GM19351 (cell line): ENCODE measurements around the gene ABR.

Source experiments
- ATAC-seq: cut with Tn5 transposase; IDR thresholded peaks from one replicate; pipeline ENCODE4 v1.9.1; 2021; ENCODE audit warnings: mild to moderate bottlenecking, moderate library complexity; ENCODE audit not compliant: unreplicated experiment

The ABR gene

DNA sequence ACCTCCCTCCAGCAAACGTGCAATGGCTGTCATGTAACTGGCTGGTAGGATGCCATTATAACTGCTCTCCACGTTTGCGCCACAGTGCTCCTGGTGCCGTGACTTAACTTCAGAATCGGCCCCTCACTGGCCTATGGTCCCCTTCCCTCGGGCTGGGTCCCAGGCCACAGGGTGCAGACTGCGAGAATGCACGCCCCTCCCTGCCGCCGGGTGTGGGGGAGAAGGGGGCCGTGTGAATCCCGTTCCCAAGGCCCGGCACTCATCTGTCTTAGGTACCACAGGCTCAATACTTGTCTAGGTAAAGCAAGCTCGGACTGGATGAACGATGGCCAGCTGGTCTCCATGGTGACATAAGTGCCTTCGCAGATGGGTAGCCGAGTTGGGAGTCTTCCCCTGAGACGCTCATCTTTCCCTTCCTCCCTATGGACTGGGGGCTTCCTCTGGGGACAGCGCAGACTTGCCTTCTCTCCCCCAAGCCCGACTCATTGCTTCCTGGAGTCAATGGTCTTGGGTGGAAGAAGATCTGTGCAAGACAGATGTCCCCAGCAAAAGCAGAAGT lies 145.1 kb downstream of the ABR start:
- no peak for ATAC-seq

DNA sequence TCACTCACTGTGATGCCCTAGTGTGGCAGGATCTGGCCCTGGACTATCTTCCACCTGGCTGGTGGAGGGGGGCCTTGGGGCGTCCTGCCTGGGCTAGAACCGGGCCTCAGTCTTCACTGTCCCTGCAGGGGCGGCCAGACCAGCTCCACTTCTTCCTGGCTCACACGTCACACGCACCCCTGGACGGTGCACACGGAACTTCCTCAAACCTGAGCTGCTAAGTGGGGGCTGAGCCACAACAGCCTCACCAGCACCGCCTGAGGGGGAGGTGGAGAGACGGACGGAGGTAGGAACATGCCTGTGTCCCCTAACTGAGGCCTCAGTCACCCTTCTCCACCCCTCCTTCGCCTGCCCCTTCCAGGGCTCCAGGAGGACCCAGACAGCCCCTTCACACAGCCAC lies 146.3 kb downstream of the ABR start:
- no peak for ATAC-seq

DNA sequence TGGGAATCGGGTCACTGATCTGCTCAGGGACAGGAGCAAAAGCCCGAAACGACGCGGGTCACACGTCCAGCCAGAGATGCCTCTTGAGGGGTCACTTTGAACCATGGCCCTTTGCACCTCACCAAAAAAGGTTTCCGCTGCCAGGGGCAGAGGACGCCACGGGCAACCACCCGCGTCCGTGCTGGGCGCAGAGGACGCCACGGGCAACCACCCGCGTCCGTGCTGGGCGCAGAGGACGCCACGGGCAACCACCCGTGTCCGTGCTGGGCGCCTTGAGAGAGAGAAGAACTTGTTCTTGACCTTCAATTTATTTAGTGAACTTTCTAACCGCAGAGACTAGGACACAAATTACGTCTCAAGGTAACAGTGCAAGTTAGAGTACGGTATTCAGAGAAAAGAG lies 147.4 kb downstream of the ABR start:
- no peak for ATAC-seq

DNA sequence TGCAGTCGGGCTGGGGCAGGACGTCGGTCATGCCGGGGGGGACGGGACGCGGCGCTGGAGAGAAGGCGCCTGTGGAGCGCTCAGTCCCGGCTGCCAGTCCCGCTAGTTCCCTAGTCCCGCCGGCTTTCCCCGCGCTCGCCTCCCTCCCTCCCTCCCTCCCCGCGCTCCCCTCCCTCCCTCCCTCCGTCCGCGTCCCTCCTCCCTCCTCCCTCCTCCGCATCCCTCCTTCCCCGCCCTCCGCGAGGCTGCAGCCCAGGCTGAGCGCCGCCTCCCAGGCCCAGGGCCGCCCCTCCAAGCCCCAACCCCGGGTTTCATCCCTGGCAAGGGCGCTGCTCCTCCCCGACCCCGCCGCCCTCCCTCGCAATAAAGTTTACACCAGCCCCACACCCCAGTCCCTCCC lies 148.1 kb downstream of the ABR start:
- no peak for ATAC-seq

DNA sequence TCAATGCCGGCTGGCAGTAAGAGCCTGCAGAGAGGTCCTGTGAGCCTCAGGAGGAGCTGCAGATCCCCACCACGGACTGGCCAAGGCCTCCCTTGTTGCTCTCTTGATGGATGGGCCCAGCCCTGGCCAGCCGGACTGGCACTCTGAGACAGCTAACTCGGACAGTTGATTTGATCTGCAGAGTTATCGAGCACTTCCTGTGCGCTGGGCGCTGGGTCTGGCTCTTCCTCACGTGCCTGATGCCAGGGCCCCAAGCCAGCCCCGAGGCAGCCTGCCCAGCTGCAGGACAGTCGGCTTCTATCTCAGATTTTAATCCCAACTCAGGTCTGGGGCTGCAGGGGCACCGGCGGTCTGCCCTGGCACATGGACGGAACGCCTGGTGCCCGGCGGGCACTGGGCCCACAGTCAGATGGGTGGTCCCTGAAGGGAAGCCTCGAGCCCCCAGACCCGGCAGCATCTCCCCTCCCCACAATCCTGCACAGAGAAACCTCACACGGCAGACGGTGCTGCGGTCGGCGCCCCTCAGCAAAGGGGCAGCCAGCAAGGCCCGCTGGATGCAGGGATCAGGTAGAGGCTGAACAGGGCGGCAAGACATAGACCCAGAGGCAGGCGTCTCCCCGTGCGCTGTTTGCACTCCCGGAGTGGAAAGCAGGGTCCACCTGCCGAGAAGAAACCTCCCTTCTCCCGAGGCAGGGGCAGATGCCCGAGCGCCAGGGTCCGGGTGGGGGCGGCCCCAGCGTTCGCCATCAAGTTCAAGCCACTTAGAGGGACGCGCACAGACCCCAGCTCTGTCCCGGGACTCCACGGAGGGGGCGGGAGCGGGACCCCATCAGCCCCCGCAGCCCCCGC lies 148.9 kb downstream of the ABR start:
- ATAC-seq, result no peak

DNA sequence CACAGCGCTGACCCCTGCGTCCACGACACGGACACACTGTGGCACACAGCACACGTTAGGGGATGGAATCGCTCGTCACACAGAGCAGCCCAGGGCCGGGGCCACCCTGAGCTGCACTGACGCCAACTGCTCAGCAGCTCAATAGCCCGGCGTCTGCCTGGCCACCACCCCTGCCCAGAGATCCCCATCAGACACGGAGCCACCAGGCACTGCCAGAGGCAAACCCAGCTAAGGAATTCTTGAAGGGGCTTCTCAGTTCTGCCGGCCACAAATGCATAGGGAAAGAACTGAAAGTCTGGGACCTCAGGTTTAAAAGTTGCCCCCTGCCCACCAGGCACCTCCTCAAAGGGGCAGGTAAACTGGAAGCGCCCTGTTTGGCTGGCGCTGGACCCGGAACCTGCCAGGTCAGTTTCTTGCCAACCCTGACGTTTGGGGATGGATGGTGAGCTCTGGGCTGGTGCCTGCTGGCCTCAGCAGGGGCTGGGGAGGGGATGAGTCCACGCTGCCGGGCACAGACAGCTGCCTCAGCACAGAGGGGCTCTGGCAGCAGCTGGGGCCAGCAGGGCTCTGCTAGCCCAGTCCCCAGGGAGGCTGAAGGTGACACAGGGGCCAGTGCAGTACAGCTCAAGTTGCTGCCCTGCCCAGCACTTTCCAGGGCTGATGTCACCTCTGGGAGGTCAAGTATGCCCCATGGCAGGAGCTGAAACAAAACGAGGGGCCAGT lies 149.7 kb downstream of the ABR start:
- ATAC-seq, result no peak

DNA sequence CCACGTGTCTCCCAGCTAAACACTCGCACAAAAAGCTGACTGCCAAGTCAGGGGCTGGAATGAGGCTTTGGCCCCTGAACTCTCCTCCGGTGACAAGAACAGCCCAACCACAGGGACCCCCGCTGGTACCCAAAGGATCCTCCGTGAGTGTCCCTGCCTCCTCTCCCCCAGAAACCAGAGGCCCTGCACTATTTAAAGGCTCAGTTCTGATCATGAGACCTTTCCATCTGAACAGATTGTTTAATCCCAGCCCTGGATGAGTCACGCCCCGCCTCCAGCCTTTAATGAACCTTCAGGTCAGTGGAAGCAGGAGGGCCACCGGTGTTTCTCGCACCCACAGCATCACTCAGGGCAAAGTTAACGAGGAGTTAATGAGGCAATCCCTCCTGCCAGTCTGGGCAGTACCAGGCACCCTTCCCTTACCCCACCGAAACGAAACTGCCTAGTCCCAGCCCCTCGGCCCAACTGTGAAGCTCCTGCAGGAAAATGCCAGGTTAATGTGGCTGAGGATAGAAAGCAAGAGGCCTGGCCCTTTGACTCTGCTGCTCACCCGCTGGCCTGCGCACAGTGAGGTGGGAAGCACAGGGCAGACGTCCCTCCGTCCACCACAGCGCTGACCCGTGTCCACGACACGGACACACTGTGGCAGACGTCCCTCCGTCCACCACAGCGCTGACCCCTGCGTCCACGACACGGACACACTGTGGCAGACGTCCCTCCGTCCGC lies 150.4 kb downstream of the ABR start:
- no peak for ATAC-seq

DNA sequence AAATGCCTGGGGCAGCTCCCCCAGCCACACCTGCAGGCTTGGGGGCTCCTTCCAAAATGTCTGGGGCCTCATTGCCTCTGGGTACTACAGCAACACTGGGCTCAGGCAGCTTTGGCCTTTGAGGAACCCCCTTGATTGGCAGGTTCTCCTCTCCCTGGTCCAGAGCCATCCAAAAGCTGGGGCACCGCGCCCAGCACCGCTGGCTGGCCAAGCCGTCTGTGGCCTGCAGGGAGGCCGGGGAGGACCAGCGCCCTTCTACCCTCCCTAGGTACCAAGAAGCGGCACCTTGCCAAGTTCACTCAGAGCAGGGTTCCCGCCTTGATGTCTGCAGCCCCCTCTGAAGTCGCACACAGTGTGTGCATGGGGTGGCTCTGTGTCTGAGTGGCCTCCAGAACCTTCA lies 152.7 kb downstream of the ABR start:
- no peak for ATAC-seq

DNA sequence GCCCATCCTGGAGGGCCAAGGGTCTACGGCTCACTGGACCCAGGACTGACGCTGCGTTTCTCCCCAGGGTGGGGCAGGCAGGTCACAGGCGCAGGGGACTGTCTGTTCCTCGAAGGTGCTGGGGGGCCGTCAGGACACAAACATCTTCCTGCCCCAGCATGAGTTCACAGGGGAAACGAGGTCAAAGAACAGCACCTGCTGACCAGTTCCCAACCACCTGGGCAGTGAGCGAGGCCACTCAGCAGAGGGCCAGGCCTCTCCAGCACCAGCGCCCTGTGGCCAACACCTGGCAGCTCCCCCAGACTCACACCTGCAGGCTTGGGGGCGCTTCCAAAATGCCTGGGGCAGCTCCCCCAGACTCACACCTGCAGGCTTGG lies 153.2 kb downstream of the ABR start:
- ATAC-seq, result no peak

DNA sequence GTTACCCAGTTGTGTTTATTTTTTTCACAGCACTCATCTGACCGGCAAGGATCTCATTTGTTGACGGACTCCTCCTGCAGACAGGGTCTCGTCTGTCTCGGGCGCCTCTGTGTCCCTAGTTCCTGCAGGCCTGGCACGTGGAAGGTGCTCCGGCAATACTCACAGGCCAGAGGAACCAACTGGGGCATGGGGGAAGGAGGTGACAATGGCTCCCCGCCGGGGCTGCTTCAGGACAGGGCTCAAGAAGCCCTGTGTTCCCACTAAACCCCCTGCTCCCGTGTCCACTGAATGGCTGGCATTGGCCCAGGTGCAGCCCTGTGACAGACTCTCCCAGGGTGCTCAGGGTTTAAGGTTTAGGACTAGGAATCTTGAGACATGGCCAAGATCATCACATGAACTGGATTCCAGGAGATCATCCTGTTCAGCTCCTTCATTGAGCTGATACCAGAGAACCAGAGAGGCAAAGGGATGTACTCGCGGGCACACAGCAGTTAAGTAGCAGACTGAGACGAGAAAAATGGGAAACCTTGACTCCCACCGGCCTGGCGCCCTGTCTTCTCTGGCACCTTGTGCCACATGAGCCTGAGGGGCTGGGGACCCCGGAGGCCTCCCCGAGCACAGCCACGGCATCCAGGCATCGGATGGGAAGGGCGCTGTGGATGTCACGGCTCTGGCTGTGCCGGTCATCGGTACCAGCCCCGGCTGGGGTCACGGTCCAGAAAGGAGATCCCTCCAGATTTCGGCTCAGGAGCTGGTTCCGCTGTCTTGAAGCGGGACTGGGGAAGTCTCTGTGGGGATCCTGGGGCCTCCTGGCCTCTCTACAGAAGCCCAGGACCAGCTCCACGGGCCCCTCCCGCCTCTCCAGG lies 153.8 kb downstream of the ABR start:
- ATAC-seq, result no peak

DNA sequence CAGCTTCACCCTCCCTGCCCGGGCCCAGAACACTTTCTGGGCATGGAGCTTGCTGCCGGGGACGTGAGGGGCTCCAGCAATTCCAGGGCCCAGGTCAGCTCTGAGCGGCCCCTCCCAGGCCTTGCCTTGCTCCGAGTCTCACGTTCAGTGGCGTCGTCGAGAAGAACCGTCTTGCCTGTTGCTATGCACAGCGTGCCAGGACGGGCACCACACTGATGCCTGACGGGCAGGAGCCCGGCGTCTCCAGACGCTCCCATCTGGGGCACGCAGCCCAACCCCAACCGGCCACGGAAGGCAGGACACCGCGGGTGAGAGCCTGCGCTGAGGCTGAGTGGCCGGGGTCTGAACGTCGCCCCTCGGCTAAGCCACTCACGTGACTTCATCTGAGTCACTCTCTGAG lies 155.7 kb downstream of the ABR start:
- no peak for ATAC-seq

DNA sequence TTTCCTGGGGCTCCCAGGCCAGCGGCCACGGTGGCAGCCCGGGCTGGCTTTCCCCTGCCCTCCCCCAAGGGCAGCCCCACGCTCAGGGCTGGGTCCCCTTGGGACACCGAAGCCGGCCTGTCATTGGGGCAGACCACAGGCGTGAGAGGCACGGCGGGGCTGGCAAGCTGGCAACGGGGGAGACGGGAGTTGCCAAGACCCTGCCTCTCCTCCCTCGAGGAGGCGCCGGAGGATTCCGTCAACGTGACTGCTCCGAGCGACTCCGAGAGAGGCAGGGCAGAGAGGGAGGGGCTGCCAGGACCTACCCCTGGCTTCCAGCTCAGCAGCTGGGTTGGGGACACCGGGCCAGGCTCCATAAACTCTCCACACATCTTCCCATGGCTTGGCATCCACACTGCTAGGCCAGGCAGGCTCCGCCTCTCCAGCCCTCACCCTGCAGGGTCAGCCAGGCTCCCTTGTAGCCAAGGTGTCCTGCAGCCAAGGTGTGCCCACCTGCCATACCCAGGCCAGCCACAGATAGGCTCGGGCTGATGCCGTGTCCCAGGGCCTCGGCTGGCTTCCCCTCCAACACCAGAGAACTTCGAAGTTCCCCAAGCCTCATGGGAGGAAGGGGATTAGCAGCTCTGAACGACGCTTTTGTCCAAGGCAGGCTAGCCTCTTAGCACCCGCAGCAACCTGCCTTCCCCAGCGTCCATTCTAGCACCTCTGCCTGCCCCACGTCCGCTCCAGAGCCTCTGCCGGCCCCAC lies 157.3 kb downstream of the ABR start:
- no peak for ATAC-seq

DNA sequence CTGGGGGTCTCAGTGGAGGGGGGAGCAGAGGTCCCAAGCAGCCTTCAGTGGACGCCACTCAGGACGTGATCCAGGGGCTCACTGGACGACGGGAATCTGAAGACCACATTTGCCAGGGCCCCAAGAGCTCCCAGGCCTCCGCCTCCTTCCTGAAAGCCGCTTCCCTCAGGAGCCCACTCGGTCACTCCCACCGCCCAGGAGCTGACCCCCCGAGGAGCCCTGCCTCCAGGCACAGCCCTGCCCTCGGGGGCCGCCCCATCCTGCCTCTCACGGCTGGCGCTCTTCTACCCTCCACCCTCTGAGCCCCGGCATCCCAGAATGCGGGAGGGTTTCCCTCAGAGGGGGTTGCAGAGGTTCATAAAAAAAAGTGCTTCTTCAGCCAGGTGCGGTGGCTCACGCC lies 158.6 kb downstream of the ABR start:
- ATAC-seq, result no peak

DNA sequence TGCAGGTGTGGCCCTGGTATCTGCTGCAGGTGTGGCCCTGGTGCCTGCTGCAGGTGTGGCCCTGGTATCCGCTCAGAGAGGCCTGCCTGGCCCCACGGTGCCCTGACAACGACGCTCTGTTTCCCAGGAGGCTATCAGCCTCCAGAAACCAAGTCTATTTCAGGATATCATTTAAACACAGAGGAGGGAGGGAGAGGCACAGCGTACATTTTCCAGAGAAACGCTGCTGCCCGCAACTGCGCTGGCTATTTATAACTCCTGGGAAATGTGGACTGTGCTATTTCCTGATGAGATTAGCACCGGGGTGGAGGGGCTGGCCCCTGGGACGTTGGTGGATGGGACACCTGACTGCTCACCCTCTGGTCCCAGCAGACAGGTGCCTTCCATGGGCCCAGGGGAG lies 160.3 kb downstream of the ABR start:
- no peak for ATAC-seq

DNA sequence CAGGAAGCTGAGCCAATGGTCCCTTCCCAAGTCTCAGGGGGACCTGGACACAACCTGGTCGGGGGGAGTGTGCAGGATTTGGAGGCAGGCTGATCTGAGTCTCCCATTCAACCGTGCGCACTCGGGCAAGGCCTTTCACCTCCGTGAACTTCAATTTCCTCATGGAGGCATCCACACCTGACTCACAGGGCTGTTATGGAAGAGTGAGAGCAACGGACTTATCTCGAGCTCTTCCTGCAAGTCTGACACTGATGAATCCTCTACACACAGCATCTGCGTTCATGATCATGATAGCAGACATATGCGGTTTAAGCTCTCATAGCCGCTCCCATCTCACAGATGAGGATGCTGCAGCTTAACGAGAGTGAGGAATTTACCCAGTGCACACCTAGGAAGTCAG lies 161.2 kb downstream of the ABR start:
- ATAC-seq, result no peak

DNA sequence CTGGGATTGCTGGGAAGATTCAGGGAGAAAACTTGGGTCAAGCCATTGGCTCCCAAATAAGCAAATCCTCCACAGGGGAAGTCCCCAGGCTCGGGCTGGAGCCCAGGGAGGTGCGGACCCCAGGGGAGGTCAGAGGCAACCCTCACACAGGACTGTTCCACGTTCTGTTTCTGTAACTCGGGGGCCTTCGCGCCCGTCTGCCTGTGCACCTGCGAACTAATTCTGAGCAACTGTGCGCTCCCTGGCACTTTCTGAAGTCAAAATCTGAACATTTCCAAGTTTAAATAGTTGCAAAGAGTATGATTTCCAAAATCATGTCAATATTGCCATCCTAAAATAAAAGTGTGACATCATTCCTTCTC lies 166.1 kb downstream of the ABR start:
- no peak for ATAC-seq

DNA sequence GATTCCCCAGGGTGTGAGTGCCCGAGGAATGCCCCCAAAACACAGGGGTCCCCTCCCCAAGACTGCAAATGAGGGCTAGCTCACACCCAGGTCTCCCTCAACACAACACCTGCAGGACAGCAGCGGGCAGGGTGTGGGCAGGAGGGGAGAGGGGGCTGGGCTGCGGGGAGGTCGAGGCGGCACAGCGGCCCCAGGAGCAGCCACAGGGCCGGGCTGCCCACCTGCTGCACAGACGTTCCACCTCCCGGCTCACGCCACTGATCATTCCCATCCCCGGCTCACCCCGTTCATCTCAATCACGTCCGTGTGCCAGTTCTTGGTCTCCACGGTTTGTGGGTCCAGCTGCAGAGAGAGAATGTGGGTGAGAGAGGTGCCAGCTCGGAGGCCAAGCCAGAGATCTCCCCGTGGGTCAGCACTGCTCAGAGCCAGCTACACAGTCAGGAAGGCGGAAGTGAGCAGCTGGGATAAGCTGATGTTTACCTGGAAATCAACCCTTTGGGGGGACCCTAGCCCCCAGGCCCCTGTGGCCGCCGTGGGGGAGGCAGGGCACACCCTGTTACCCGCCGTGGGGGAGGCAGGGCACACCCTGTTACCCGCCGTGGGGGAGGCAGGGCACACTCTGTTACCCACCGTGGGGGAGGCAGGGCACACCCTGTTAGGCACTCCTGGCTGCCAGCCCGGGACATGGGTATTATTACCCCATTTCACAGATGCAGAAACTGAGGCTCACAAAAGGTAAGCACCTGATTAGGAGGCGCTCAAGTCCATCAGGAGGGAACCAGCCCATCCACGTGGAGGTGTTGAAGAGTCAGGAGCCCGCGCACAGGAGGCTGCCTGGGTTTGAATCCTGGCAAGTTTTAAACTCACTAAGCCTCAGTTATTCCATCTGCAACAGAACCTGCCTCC lies 166.7 kb downstream of the ABR start:
- ATAC-seq, result no peak

DNA sequence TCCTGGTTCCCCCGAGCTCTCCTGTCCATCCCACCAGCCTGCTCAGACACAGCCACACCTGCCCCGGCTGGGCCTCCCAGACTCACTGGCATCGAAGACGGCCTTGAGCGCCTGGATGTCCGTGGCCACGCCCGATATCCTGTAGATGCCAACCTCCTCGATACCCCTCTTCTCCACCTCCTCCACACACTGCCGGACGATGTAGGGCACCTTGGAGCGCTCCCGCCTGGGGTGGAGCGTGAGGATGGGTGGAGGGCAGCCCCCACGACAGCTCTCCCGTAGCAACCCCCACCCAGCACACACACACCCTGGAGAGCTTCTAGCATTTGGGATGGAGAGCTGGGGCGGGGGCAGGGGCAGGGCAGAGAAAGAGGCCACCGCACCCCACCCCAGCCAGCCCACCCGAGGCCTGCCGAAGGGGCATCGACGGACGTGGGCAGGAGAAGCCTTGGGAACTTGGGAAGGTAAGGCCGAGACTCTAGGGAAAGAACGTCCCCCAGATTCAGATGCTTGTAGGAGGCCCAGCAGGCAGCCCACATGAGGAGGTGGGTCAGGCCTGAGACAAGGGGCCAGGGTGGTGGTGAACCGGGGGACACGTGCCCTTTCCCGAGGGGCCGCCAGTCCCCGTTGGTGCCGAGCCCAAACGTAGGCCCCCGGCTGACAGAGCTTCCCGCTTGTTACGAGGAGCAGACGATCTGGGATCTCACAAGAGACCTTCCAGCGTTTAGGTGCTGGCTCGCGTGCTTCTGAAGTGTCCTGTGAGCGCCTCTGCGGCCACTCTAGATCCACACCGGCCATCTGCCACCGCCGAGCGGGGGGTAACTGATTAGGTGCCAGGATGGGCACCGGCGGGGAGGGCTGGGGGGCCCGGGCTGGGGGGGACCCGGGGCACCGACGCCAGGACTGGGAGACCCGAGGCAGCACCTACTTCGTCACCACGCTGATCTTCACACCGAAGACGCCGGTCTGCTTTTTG lies 167.7 kb downstream of the ABR start:
- no peak for ATAC-seq
